CD8-positive, alpha-beta memory T cell (primary cell): ENCODE measurements around the gene SPRED2. TPM values are rescaled to one million over a fixed set of nuclear protein-coding genes. Genes with fewer than 3 reads are reported as not detected.

Experiments
- CTCF ChIA-PET: fragments of 350-600 bp; sonication (Branson Sonifier 250); formaldehyde crosslinking; loops from one replicate; lab custom pipeline; 2021; ENCODE audit warnings: antibody characterized with exemption; lab: Charles Lee
- POLR2A ChIA-PET: fragments of 350-600 bp; sonication (Branson Sonifier 250); formaldehyde crosslinking; loops from one replicate; lab custom pipeline; 2021; ENCODE audit warnings: antibody characterized with exemption; lab: Charles Lee
- DNase-seq, 5 donors: peaks; one replicate each; pipeline versions ENCODE4 v3.0.0 to v3.0.0-alpha.2; 2020 to 2022; ENCODE audit warnings: mixed read lengths in 1 of 5
- H3K27ac ChIP-seq: one replicate; pipeline ENCODE4 v1.7.0; 2013; ENCODE audit warnings: low read depth, mild to moderate bottlenecking, low read length, moderate library complexity
- H3K27me3 ChIP-seq: 2 replicates; pipeline ENCODE4 v1.7.0; 2013; ENCODE audit warnings: low read length, mild to moderate bottlenecking; ENCODE audit not compliant: insufficient read depth, poor library complexity, severe bottlenecking
- H3K36me3 ChIP-seq: 2 replicates; pipeline ENCODE4 v1.7.0; 2013; ENCODE audit warnings: mild to moderate bottlenecking, low read length, moderate library complexity; ENCODE audit not compliant: insufficient read depth
- H3K4me1 ChIP-seq: 2 replicates; pipeline ENCODE4 v1.7.0; 2013; ENCODE audit warnings: mild to moderate bottlenecking, low read length, moderate library complexity; ENCODE audit not compliant: insufficient read depth
- H3K4me3 ChIP-seq: 2 replicates; pipeline ENCODE4 v1.7.0; 2013; ENCODE audit warnings: mild to moderate bottlenecking, low read length
- H3K9me3 ChIP-seq: 2 replicates; pipeline ENCODE4 v1.7.0; 2013; ENCODE audit warnings: mild to moderate bottlenecking, low read length
- H3K27ac Mint-ChIP-seq, 8 donors: one replicate each; pipeline ENCODE4 v1.8.0; 2020 to 2021; ENCODE audit warnings: mixed read lengths in 8 of 8, mild to moderate bottlenecking in 6 of 8, inconsistent platforms in 3 of 8, moderate library complexity in 3 of 8
- H3K27me3 Mint-ChIP-seq, 2 donors: one replicate each; pipeline ENCODE4 v1.8.0; 2020 to 2021; ENCODE audit warnings: mixed read lengths in 2 of 2, mild to moderate bottlenecking in 1 of 2, moderate library complexity in 1 of 2
- H3K36me3 Mint-ChIP-seq, 3 donors: one replicate each; pipeline ENCODE4 v1.8.0; 2020 to 2021; ENCODE audit warnings: mixed read lengths in 3 of 3, inconsistent platforms in 1 of 3, mild to moderate bottlenecking in 1 of 3
- H3K4me1 Mint-ChIP-seq, 3 donors: one replicate each; pipeline ENCODE4 v1.8.0; 2020 to 2021; ENCODE audit warnings: mixed read lengths in 3 of 3, inconsistent platforms in 1 of 3, mild to moderate bottlenecking in 1 of 3
- H3K4me3 Mint-ChIP-seq, 7 donors: one replicate each; pipeline ENCODE4 v1.8.0; 2020 to 2021; ENCODE audit warnings: mixed read lengths in 7 of 7, mild to moderate bottlenecking in 6 of 7, moderate library complexity in 4 of 7, inconsistent platforms in 2 of 7
- H3K9me3 Mint-ChIP-seq, 5 donors: one replicate each; pipeline ENCODE4 v1.8.0; 2020 to 2022; ENCODE audit warnings: mixed read lengths in 5 of 5, mild to moderate bottlenecking in 3 of 5, moderate library complexity in 2 of 5, inconsistent platforms in 1 of 5
- polyA plus RNA-seq: library from polyadenylated mRNA; unstranded; fragments of 300-500 nt; fragmentation: Illumina TruSeq; gene quantifications from one replicate; pipeline ENCODE4 v1.2.3, GENCODE V29; 2021
- total RNA-seq, 2 experiments: library from RNA; stranded (reverse); gene quantifications; one replicate each; pipeline ENCODE4 v1.2.3, GENCODE V29; 2021

Gene SPRED2
- total and polyA plus RNA-seq, 3 experiments from 2014 or later: 1.3 to 4.0 (median 3.0) TPM

DNA sequence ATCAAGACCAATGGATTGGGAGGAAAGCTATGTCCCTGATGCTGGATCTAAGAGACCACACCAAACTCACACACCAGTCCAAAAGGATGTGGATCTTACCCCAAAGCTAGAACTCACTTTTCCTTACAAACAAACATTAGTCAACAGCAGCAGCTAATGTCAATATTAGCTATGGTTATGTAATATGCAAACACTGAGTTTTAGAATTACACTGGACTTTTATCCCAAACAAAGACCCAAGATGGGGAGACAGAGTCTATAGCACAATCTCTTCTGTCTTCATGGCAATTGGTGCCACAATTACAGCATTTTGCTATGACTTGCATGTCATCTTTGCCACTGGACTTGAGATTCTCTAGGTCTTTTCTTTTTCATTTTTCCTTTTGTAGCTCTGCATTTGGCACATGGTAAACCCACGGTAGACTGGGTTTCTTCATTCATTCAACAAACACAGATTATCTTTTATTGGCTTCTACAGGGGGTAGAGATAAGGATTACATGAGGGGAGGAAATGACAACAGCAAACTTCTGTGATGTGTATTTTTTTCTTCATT is 59.0 kb downstream of the SPRED2 start:
- POLR2A ChIA-PET: no interaction called here
- H3K27ac Mint-ChIP-seq: no peak overlapping the region
- no peak overlapping the region for H3K4me3 Mint-ChIP-seq
- no peaks in the 10 kb centered on the region for H3K36me3 ChIP-seq
- H3K4me1 Mint-ChIP-seq: peaks cover 0 to 4% (median 0%) of the 10 kb centered on the region in 3 donors
- DNase-seq: no peak
- no peak overlapping the region for H3K27ac ChIP-seq
- no peaks in the 10 kb centered on the region for H3K4me1 ChIP-seq
- H3K9me3 Mint-ChIP-seq: no peaks in the 10 kb centered on the region
- peaks cover 0 to 4% of the 10 kb centered on the region in 2 donors for H3K27me3 Mint-ChIP-seq
- no peaks in the 10 kb centered on the region for H3K27me3 ChIP-seq
- no peak overlapping the region for H3K4me3 ChIP-seq
- H3K9me3 ChIP-seq: no peaks in the 10 kb centered on the region
- CTCF ChIA-PET: no interaction called here
- peaks cover 0 to 2% (median 0%) of the 10 kb centered on the region in 3 donors for H3K36me3 Mint-ChIP-seq

DNA sequence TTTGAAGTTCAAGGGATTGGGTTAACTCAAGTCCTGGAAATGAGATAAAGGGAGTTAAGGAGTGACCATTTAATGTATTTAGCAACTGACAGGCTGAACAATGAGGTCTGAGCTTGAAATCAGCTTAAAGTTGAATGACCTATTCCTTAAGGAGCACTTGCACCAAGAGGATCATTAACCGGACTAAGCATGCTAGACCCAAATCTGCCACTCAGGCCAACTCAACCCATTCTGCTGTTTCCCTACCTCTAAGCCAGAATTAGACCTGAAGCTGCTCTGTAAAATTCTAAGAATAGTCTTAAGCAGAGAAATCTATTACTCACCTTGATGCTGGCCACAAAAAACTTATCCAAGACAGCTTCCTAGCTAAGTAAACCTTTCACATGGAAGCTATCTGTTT is 59.8 kb downstream of the SPRED2 start:
- H3K9me3 Mint-ChIP-seq: no peaks in the 10 kb centered on the region
- H3K27ac Mint-ChIP-seq: peak overlapping the region in 1 of 8 donors; percentile 12
- Histone ChIP-seq H3K36me3 (no peaks in the 10 kb centered on the region), H3K27ac (no peak overlapping the region), H3K4me1 (no peaks in the 10 kb centered on the region), H3K9me3 (no peaks in the 10 kb centered on the region), H3K27me3 (no peaks in the 10 kb centered on the region), H3K4me3 (no peak overlapping the region)
- no peak for DNase-seq
- POLR2A ChIA-PET: no interaction called here
- H3K4me3 Mint-ChIP-seq: no peak overlapping the region
- peaks cover 0 to 2% (median 0%) of the 10 kb centered on the region in 3 donors for H3K36me3 Mint-ChIP-seq
- peaks cover 0 to 4% of the 10 kb centered on the region in 2 donors for H3K27me3 Mint-ChIP-seq
- H3K4me1 Mint-ChIP-seq: peaks cover 0 to 4% (median 0%) of the 10 kb centered on the region in 3 donors
- CTCF ChIA-PET: no interaction called here

DNA sequence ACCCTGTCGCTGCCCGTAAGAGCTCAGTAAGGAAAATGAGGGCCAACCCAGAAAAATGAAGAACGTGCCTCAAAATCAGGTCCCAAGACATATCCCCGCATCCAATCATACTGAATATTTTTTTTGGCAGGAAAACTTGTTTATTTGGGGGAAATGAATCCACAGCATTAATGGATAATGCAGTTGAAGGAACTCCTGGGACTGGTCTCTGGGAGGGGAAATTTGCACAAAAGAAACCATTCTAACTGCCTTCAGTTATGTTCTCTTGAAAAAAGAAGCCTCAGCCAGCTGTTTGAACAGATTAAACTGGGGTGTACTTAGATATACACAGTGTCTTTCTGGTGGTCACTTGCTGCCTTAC is 61.3 kb downstream of the SPRED2 start:
- H3K4me3 Mint-ChIP-seq: no peak overlapping the region
- ChIA-PET CTCF (no interaction called here), POLR2A (no interaction called here)
- H3K27me3 Mint-ChIP-seq: peaks cover 0 to 4% of the 10 kb centered on the region in 2 donors
- no peak for DNase-seq
- Histone ChIP-seq H3K4me3 (no peak overlapping the region), H3K36me3 (no peaks in the 10 kb centered on the region), H3K27me3 (no peaks in the 10 kb centered on the region), H3K9me3 (no peaks in the 10 kb centered on the region), H3K4me1 (no peaks in the 10 kb centered on the region), H3K27ac (no peak overlapping the region)
- H3K9me3 Mint-ChIP-seq: no peaks in the 10 kb centered on the region
- peaks cover 0 to 2% (median 0%) of the 10 kb centered on the region in 3 donors for H3K36me3 Mint-ChIP-seq
- H3K4me1 Mint-ChIP-seq: peaks cover 6 to 12% (median 6%) of the 10 kb centered on the region in 3 donors
- H3K27ac Mint-ChIP-seq: no peak overlapping the region

DNA sequence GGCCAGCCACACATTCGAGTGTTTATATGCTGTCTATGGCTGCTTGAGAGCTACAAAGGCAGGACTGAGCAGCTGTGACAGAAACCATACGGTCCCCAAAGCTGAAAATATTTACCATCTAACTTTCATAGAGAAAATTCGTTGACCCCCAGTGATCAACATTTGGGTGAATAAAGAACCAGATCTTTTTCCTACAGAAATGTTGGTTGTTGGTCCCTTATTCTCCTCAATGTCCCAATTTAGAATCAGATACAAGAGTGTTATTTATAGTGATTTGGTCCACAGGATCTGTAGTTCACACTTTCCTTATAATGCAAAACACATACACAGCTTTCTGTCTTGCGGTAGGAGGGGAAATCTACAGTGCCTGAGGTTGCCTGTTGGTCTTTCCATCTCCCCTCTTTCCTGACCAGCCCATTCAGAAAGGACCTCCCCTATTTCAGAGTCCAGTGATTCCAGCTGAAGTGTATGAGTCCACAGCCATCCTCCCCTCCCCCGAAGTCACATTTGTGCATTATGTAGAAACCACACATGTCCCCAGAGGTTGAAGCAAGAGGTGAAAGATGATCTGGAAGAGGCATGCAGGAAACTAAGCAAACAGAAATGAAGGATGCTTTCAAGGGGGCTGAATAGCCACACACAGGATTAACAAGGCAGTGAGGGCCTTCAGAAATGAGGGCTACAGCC is 61.9 kb downstream of the SPRED2 start:
- H3K36me3 ChIP-seq: no peaks in the 10 kb centered on the region
- H3K27ac ChIP-seq: no peak overlapping the region
- Mint-ChIP-seq H3K36me3 (peaks cover 0 to 2% (median 0%) of the 10 kb centered on the region in 3 donors), H3K9me3 (no peaks in the 10 kb centered on the region), H3K4me3 (no peak overlapping the region), H3K4me1 (peaks cover 7 to 13% (median 7%) of the 10 kb centered on the region in 3 donors), H3K27ac (no peak overlapping the region), H3K27me3 (no peaks in the 10 kb centered on the region)
- CTCF ChIA-PET: no interaction called here
- H3K27me3 ChIP-seq: no peaks in the 10 kb centered on the region
- no peak overlapping the region for H3K4me3 ChIP-seq
- H3K4me1 ChIP-seq: no peaks in the 10 kb centered on the region
- H3K9me3 ChIP-seq: no peaks in the 10 kb centered on the region
- DNase-seq: no peak
- POLR2A ChIA-PET: no interaction called here

DNA sequence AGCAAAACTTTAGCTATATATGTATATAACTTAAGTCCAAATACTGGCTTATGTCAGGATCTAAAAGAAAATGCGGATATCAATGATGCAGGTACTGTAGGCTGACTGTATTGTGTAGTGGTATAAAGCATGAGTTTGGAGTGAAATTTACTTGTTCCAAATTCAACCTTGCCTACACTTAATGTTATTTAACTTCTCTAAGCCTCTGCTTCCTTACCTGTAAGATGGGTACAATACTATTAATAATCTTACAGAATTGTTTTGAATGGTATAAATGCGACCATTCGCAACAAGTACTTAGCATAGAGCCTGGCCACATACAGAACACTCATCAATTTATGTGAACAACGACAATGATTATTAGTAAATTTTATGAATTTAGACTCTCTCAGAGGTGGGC is 62.4 kb downstream of the SPRED2 start:
- DNase-seq: no peak
- H3K4me1 Mint-ChIP-seq: peaks cover 7 to 13% (median 7%) of the 10 kb centered on the region in 3 donors
- H3K27me3 Mint-ChIP-seq: no peaks in the 10 kb centered on the region
- H3K27ac Mint-ChIP-seq: no peak overlapping the region
- Histone ChIP-seq H3K27me3 (no peaks in the 10 kb centered on the region), H3K9me3 (no peaks in the 10 kb centered on the region), H3K4me1 (no peaks in the 10 kb centered on the region), H3K36me3 (no peaks in the 10 kb centered on the region), H3K4me3 (no peak overlapping the region), H3K27ac (no peak overlapping the region)
- ChIA-PET CTCF (no interaction called here), POLR2A (no interaction called here)
- peaks cover 0 to 2% (median 0%) of the 10 kb centered on the region in 3 donors for H3K36me3 Mint-ChIP-seq
- H3K9me3 Mint-ChIP-seq: no peaks in the 10 kb centered on the region
- no peak overlapping the region for H3K4me3 Mint-ChIP-seq

DNA sequence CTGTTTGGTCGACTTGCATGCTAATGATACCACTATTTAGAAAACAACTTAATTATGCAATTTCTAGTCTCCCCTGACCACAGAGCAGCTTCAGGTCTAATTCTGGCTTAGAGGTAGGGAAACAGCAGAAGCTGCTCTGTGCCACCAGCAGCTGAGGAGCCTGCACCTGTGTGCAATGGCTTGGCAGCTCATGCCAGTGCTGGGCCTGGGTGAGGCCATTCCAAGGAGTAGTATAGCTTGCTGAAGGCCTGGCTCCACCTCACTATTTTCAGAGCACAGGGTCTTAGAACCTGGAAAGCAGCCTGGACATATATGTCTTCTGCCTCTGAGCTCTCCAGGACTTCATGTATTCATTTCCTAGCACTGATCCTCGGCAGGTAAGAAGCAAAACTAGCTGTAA is 62.8 kb downstream of the SPRED2 start:
- Mint-ChIP-seq H3K4me1 (peaks cover 7 to 10% (median 7%) of the 10 kb centered on the region in 3 donors), H3K9me3 (no peaks in the 10 kb centered on the region), H3K4me3 (no peak overlapping the region), H3K36me3 (peaks cover 0 to 2% (median 0%) of the 10 kb centered on the region in 3 donors), H3K27me3 (no peaks in the 10 kb centered on the region), H3K27ac (no peak overlapping the region)
- no peak for DNase-seq
- Histone ChIP-seq H3K9me3 (no peaks in the 10 kb centered on the region), H3K27me3 (no peaks in the 10 kb centered on the region), H3K4me3 (no peak overlapping the region), H3K27ac (no peak overlapping the region), H3K36me3 (no peaks in the 10 kb centered on the region), H3K4me1 (no peaks in the 10 kb centered on the region)
- POLR2A ChIA-PET: no interaction called here
- CTCF ChIA-PET: no interaction called here

DNA sequence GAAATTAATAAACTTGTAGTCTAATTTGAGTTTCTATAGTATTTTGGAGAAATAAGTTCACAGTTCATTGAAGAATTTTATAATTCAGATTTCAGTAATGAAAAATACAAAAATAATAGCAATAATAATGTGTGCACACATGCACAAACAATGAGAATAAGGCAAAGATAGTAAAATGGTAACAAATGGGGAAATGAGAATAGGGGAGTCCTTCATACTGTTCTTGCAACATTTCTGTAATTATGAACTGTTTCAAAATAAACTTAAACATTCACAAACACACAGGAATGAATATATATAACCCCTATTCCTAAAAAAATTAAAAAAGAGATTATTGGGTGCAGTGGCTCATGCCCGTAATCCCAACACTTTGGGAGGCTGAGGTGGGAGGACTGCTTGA is 63.9 kb downstream of the SPRED2 start:
- DNase-seq: no peak
- peaks cover 0 to 2% (median 0%) of the 10 kb centered on the region in 3 donors for H3K36me3 Mint-ChIP-seq
- CTCF ChIA-PET: interaction anchor here (1.3 kb wide), 1 partner anchor 18 kb away, joined by 3 read pairs; no protein-coding TSS in a partner anchor
- no peak overlapping the region for H3K27ac Mint-ChIP-seq
- Histone ChIP-seq H3K27ac (no peak overlapping the region), H3K9me3 (no peaks in the 10 kb centered on the region), H3K4me1 (no peaks in the 10 kb centered on the region), H3K27me3 (no peaks in the 10 kb centered on the region), H3K36me3 (no peaks in the 10 kb centered on the region), H3K4me3 (no peak overlapping the region)
- POLR2A ChIA-PET: no interaction called here
- H3K4me3 Mint-ChIP-seq: no peak overlapping the region
- H3K9me3 Mint-ChIP-seq: no peaks in the 10 kb centered on the region
- H3K27me3 Mint-ChIP-seq: no peaks in the 10 kb centered on the region
- H3K4me1 Mint-ChIP-seq: peaks cover 7 to 8% (median 7%) of the 10 kb centered on the region in 3 donors

DNA sequence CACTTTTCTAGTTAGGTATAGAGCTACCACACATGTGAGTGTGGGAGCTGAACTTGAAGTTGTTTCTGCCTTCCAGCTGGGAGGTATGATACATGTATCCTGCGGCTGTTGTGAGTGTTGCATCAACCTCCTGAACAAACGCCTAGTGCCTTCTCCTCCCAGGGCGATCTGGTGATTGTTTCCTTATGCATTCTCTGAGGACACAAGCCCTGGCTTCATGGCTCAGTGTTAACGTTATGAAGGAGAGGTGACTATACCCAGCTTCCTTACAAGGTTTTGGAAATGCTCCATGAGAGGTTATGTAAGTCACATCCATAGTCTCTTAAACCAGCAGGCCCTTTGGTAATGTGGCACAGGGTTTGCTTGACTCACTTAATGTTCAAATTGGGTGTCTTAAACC is 64.9 kb downstream of the SPRED2 start:
- Histone ChIP-seq H3K4me1 (no peaks in the 10 kb centered on the region), H3K27ac (no peak overlapping the region), H3K27me3 (no peaks in the 10 kb centered on the region), H3K9me3 (no peaks in the 10 kb centered on the region), H3K4me3 (no peak overlapping the region), H3K36me3 (no peaks in the 10 kb centered on the region)
- Mint-ChIP-seq H3K36me3 (peaks cover 0 to 2% (median 0%) of the 10 kb centered on the region in 3 donors), H3K27me3 (no peaks in the 10 kb centered on the region), H3K9me3 (no peaks in the 10 kb centered on the region), H3K27ac (no peak overlapping the region), H3K4me1 (peaks cover 7 to 8% (median 7%) of the 10 kb centered on the region in 3 donors), H3K4me3 (no peak overlapping the region)
- DNase-seq: no peak
- CTCF ChIA-PET: interaction anchor here (0.6 to 1.3 kb wide), 2 partner anchors 17 to 193 kb away, joined by 3 read pairs; no protein-coding TSS in a partner anchor
- POLR2A ChIA-PET: no interaction called here
